GM19099 (cell line): ENCODE results near the gene MXI1.

Experiments used
- POLR2A ChIP-seq: IDR thresholded peaks from 3 replicates; pipeline ENCODE4 v1.6.1; 2011; ENCODE audit warnings: low read depth; ENCODE audit not compliant: insufficient read length; ENCODE audit errors: extremely low read depth

Gene MXI1

GRCh38 chr10:110207011-110207804, at the start of gene MXI1:
Gene MXI1, plus strand, starts transcription at chr10:110207605. Its CDS starts 204 bp downstream, at chr10:110207809.
- no peak for TF ChIP-seq POLR2A

- TF ChIP-seq POLR2A = no peak
These were observed 49.1 kb upstream of the MXI1 start for GRCh38 chr10:110158051-110159005.

- TF ChIP-seq POLR2A = no peak
These were observed 47.3 kb upstream of the MXI1 start for GRCh38 chr10:110160081-110160480.

- no peak for TF ChIP-seq POLR2A
These were observed 46.9 kb upstream of the MXI1 start for GRCh38 chr10:110160522-110160921.

GRCh38 chr10:110162741-110163145, 44.7 kb upstream of the MXI1 start:
- TF ChIP-seq POLR2A = no peak

- TF ChIP-seq POLR2A = no peak
These were observed 44.1 kb upstream of the MXI1 start for GRCh38 chr10:110163192-110163773.

GRCh38 chr10:110163841-110164240, 43.6 kb upstream of the MXI1 start:
- no peak for TF ChIP-seq POLR2A

- no peak for TF ChIP-seq POLR2A
These were observed 42.2 kb upstream of the MXI1 start for GRCh38 chr10:110165239-110165638.

- TF ChIP-seq POLR2A = no peak
These were observed 40.3 kb upstream of the MXI1 start for GRCh38 chr10:110167149-110167548.

GRCh38 chr10:110168601-110169481, 38.6 kb upstream of the MXI1 start:
- no peak for TF ChIP-seq POLR2A

- no peak for TF ChIP-seq POLR2A
These were observed 37.8 kb upstream of the MXI1 start for GRCh38 chr10:110169586-110169985.

- no peak for TF ChIP-seq POLR2A
These were observed 37.0 kb upstream of the MXI1 start for GRCh38 chr10:110170142-110170971.

- no peak for TF ChIP-seq POLR2A
These were observed 36.4 kb upstream of the MXI1 start for GRCh38 chr10:110171032-110171431.
